B cell (primary cell): ENCODE results near the gene TRIM50.

Experiments used
- EZH2 ChIP-seq: IDR thresholded peaks from 2 replicates; pipeline ENCODE4 v1.6.1; 2012; ENCODE audit warnings: borderline replicate concordance, low read depth, mild to moderate bottlenecking, moderate library complexity, low read length; ENCODE audit not compliant: insufficient read depth, poor library complexity, severe bottlenecking
- TF ChIP-seq, protein P1 (sequence below): fragments of 200-600 bp; IDR thresholded peaks from one replicate; pipeline ENCODE4 v1.8.0; 2022; ENCODE audit warnings: antibody characterized with exemption, mild to moderate bottlenecking

- TF ChIP-seq, protein P1, sequence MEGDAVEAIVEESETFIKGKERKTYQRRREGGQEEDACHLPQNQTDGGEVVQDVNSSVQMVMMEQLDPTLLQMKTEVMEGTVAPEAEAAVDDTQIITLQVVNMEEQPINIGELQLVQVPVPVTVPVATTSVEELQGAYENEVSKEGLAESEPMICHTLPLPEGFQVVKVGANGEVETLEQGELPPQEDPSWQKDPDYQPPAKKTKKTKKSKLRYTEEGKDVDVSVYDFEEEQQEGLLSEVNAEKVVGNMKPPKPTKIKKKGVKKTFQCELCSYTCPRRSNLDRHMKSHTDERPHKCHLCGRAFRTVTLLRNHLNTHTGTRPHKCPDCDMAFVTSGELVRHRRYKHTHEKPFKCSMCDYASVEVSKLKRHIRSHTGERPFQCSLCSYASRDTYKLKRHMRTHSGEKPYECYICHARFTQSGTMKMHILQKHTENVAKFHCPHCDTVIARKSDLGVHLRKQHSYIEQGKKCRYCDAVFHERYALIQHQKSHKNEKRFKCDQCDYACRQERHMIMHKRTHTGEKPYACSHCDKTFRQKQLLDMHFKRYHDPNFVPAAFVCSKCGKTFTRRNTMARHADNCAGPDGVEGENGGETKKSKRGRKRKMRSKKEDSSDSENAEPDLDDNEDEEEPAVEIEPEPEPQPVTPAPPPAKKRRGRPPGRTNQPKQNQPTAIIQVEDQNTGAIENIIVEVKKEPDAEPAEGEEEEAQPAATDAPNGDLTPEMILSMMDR = no peak
- no peak for TF ChIP-seq EZH2
Observed at GRCh38 chr7:73358590-73359275, 30.9 kb upstream of the TRIM50 start.
